Measurements from ENCODE around the gene DCTD. TPM values are rescaled to one million over a fixed set of nuclear protein-coding genes. Genes with fewer than 3 reads are reported as not detected.

Gene DCTD
- total RNA-seq, 1 donor from 2014 or later: 99.4 TPM

DNA sequence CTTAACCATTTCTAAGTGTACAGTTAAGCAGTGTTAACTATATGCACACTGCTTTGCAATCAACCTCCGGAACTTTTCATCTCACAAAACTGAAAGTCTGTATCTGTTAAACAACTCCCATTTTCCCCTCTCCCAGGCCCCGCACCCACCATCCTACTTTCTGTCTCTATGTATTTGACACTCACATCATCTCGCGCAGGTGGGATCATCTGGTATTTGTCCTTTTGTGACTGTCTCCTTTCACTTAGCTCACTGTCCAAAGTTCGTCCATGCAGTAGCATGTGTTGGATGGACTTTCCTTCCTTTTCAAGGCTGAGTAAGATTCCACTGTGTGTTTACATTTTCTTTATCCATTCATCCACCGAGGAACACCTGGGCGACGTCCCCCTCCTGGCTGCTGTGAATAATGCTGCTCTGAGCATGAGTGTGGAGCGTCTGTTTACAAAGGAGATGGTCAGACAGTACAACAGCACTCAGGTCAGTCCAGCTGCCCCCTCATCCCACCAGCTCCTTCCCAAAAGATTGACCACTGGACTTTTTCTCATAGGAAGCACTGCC, 39.8 kb downstream of the DCTD start:
- DNase-seq (ENCODE audit: low spot score, unreplicated experiment): no peak
- Mint-ChIP-seq H3K4me3 (ENCODE audit: low read depth) (no peak overlapping the region), H3K36me3 (ENCODE audit: insufficient read depth) (peaks cover 19% of the 10 kb centered on the region), H3K9me3 (ENCODE audit: low read depth) (peaks cover 8% of the 10 kb centered on the region), H3K27ac (no peak overlapping the region), H3K4me1 (ENCODE audit: low read depth) (peaks cover 11% of the 10 kb centered on the region), H3K27me3 (peaks cover 7% of the 10 kb centered on the region)
- TF ChIP-seq, protein P1, sequence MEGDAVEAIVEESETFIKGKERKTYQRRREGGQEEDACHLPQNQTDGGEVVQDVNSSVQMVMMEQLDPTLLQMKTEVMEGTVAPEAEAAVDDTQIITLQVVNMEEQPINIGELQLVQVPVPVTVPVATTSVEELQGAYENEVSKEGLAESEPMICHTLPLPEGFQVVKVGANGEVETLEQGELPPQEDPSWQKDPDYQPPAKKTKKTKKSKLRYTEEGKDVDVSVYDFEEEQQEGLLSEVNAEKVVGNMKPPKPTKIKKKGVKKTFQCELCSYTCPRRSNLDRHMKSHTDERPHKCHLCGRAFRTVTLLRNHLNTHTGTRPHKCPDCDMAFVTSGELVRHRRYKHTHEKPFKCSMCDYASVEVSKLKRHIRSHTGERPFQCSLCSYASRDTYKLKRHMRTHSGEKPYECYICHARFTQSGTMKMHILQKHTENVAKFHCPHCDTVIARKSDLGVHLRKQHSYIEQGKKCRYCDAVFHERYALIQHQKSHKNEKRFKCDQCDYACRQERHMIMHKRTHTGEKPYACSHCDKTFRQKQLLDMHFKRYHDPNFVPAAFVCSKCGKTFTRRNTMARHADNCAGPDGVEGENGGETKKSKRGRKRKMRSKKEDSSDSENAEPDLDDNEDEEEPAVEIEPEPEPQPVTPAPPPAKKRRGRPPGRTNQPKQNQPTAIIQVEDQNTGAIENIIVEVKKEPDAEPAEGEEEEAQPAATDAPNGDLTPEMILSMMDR (IDR thresholded peaks at IDR 0.05; ENCODE audit: unreplicated experiment): peak; percentile 17

DNA sequence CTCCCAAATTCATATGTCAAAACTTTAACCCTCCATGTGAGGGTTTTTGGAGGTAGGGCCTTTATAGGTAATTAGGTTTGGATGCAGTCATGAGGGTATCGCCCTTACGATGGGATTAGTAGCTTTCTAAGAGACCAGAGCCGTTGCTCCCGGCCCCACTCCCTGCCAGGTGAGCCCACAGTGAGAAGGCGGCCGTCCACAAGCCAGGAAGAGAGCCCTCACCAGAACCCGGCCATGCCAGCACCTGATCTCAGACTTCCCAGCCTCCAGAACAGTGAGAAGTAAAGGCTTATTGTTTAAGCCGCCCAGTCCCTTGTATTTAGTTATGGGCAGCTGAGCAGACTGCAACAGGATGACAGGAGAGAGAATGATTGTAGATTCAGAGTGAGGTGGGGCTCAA, 40.8 kb downstream of the DCTD start:
- TF ChIP-seq, protein P1 (IDR thresholded peaks at IDR 0.05; ENCODE audit: unreplicated experiment): no peak
- Mint-ChIP-seq H3K36me3 (ENCODE audit: insufficient read depth) (peaks cover 15% of the 10 kb centered on the region), H3K27me3 (peaks cover 7% of the 10 kb centered on the region), H3K27ac (no peak overlapping the region), H3K9me3 (ENCODE audit: low read depth) (peaks cover 8% of the 10 kb centered on the region), H3K4me3 (ENCODE audit: low read depth) (no peak overlapping the region), H3K4me1 (ENCODE audit: low read depth) (peaks cover 11% of the 10 kb centered on the region)
- DNase-seq (ENCODE audit: low spot score, unreplicated experiment): no peak

- Mint-ChIP-seq H3K9me3 (ENCODE audit: low read depth) (peaks cover 8% of the 10 kb centered on the region), H3K27ac (no peak overlapping the region)
Measured at GRCh38 chr4:182875453-182876405, 41.5 kb downstream of the DCTD start.

GRCh38 chr4:182874797-182875345, 42.3 kb downstream of the DCTD start:
- H3K27me3 Mint-ChIP-seq: peaks cover 7% of the 10 kb centered on the region
- peaks cover 8% of the 10 kb centered on the region for H3K4me1 Mint-ChIP-seq (ENCODE audit: low read depth)
- H3K36me3 Mint-ChIP-seq (ENCODE audit: insufficient read depth): peaks cover 13% of the 10 kb centered on the region
- H3K9me3 Mint-ChIP-seq (ENCODE audit: low read depth): peaks cover 8% of the 10 kb centered on the region
- H3K27ac Mint-ChIP-seq: no peak overlapping the region
- no peak for DNase-seq (ENCODE audit: low spot score, unreplicated experiment)
- TF ChIP-seq, protein P1 (IDR thresholded peaks at IDR 0.05; ENCODE audit: unreplicated experiment): no peak
- H3K4me3 Mint-ChIP-seq (ENCODE audit: low read depth): no peak overlapping the region

More at GRCh38 chr4:182875453-182876405, 41.5 kb downstream of the DCTD start:
- Mint-ChIP-seq H3K27me3 (peaks cover 7% of the 10 kb centered on the region), H3K36me3 (ENCODE audit: insufficient read depth) (peaks cover 13% of the 10 kb centered on the region), H3K4me3 (ENCODE audit: low read depth) (no peak overlapping the region), H3K4me1 (ENCODE audit: low read depth) (peaks cover 8% of the 10 kb centered on the region)
- TF ChIP-seq, protein P1 (IDR thresholded peaks at IDR 0.05; ENCODE audit: unreplicated experiment): no peak
- no peak for DNase-seq (ENCODE audit: low spot score, unreplicated experiment)

- no peak for DNase-seq (ENCODE audit: low spot score, unreplicated experiment)
- Mint-ChIP-seq H3K9me3 (ENCODE audit: low read depth) (peaks cover 8% of the 10 kb centered on the region), H3K4me3 (ENCODE audit: low read depth) (no peak overlapping the region), H3K27ac (no peak overlapping the region), H3K4me1 (ENCODE audit: low read depth) (peaks cover 8% of the 10 kb centered on the region), H3K27me3 (peaks cover 7% of the 10 kb centered on the region), H3K36me3 (ENCODE audit: insufficient read depth) (peaks cover 13% of the 10 kb centered on the region)
- TF ChIP-seq, protein P1 (IDR thresholded peaks at IDR 0.05; ENCODE audit: unreplicated experiment): no peak
Measured at GRCh38 chr4:182874304-182874751, 42.9 kb downstream of the DCTD start.
